Mesenchymal stem cell (in vitro differentiated cells and primary cell): ENCODE data around the gene ASNSD1.

Experiments
- DNase-seq: peaks from one replicate; pipeline ENCODE4 v3.0.0-alpha.2; 2013
- H2AFZ ChIP-seq: one replicate; pipeline ENCODE4 v1.6.1; 2013; ENCODE audit warnings: low read depth, mild to moderate bottlenecking, control low read depth, inconsistent platforms, low read length, moderate library complexity
- H2AK5ac ChIP-seq: 2 replicates; pipeline ENCODE4 v1.6.1; 2013; ENCODE audit warnings: low read length, moderate library complexity, mild to moderate bottlenecking, inconsistent platforms; ENCODE audit not compliant: severe bottlenecking
- H2BK120ac ChIP-seq: one replicate; pipeline ENCODE4 v1.6.1; 2013; ENCODE audit warnings: low read depth, mild to moderate bottlenecking, inconsistent platforms, low read length, moderate library complexity
- H2BK12ac ChIP-seq, 2 experiments: one replicate each; pipeline ENCODE4 v1.6.1; 2013; ENCODE audit warnings: inconsistent platforms in 2 of 2, low read length in 2 of 2, mild to moderate bottlenecking in 2 of 2, moderate library complexity in 2 of 2, control low read depth in 1 of 2
- H2BK15ac ChIP-seq: one replicate; pipeline ENCODE4 v1.6.1; 2013; ENCODE audit warnings: mild to moderate bottlenecking, low read depth, inconsistent platforms; ENCODE audit not compliant: poor library complexity, severe bottlenecking
- H2BK5ac ChIP-seq: 2 replicates; pipeline ENCODE4 v1.6.1; 2013; ENCODE audit warnings: low read depth, mild to moderate bottlenecking, low read length, control low read depth, inconsistent platforms; ENCODE audit not compliant: poor library complexity, severe bottlenecking
- H3K14ac ChIP-seq, 2 experiments: one replicate each; pipeline ENCODE4 v1.6.1; 2013; ENCODE audit warnings: inconsistent platforms in 2 of 2, low read length in 2 of 2, control low read depth in 1 of 2, mild to moderate bottlenecking in 1 of 2, moderate library complexity in 1 of 2
- H3K18ac ChIP-seq, 2 experiments: one replicate each; pipeline ENCODE4 v1.6.1; 2013; ENCODE audit warnings: inconsistent platforms in 2 of 2, low read length in 2 of 2, control low read depth in 1 of 2, low read depth in 1 of 2, mild to moderate bottlenecking in 1 of 2
- H3K23ac ChIP-seq, 2 experiments: one replicate each; pipeline ENCODE4 v1.6.1; 2013; ENCODE audit warnings: inconsistent platforms in 2 of 2, low read length in 2 of 2, mild to moderate bottlenecking in 2 of 2, moderate library complexity in 2 of 2, control low read depth in 1 of 2
- H3K27ac ChIP-seq: 2 replicates; pipeline ENCODE4 v1.5.1; 2013; ENCODE audit warnings: mild to moderate bottlenecking, moderate library complexity, low read length, control low read depth, inconsistent platforms; ENCODE audit not compliant: poor library complexity, severe bottlenecking
- H3K27me3 ChIP-seq, 2 experiments: 2 replicates each; pipeline versions ENCODE4 v1.6.1 to v1.7.0; 2013; ENCODE audit warnings: low read length in 2 of 2, mild to moderate bottlenecking in 2 of 2, moderate library complexity in 2 of 2, control low read depth in 1 of 2, inconsistent platforms in 1 of 2; ENCODE audit not compliant: control insufficient read depth in 1 of 2, insufficient read depth in 1 of 2
- H3K36me3 ChIP-seq, 2 experiments: 2 replicates each; pipeline versions ENCODE4 v1.6.1 to v1.7.0; 2013; ENCODE audit warnings: low read length in 2 of 2, control low read depth in 1 of 2, inconsistent platforms in 1 of 2, low read depth in 1 of 2, mild to moderate bottlenecking in 1 of 2; ENCODE audit not compliant: insufficient read depth in 2 of 2, control insufficient read depth in 1 of 2
- H3K4ac ChIP-seq, 2 experiments: one replicate each; pipeline ENCODE4 v1.6.1; 2013; ENCODE audit warnings: inconsistent platforms in 2 of 2, low read length in 2 of 2, mild to moderate bottlenecking in 2 of 2, moderate library complexity in 2 of 2, control low read depth in 1 of 2, low read depth in 1 of 2
- H3K4me1 ChIP-seq: 2 replicates; pipeline ENCODE4 v1.6.1; 2013; ENCODE audit warnings: low read depth, low read length, control low read depth; ENCODE audit not compliant: control insufficient read depth, insufficient read depth
- H3K4me2 ChIP-seq: 2 replicates; pipeline ENCODE4 v1.6.1; 2013; ENCODE audit warnings: low read length, mild to moderate bottlenecking, inconsistent platforms; ENCODE audit not compliant: poor library complexity, severe bottlenecking
- H3K4me3 ChIP-seq, 2 experiments: 2 replicates each; pipeline versions ENCODE4 v1.5.1 to v1.7.0; 2013; ENCODE audit warnings: low read length in 2 of 2, mild to moderate bottlenecking in 2 of 2, control low read depth in 1 of 2, low read depth in 1 of 2; ENCODE audit not compliant: insufficient read depth in 1 of 2
- H3K79me1 ChIP-seq: replicated peaks from 2 replicates; pipeline ENCODE4 v1.6.1; 2013; ENCODE audit warnings: mild to moderate bottlenecking, control low read depth, low read length, inconsistent platforms; ENCODE audit not compliant: poor library complexity, severe bottlenecking
- H3K9ac ChIP-seq: 2 replicates; pipeline ENCODE4 v1.7.0; 2013; ENCODE audit warnings: mild to moderate bottlenecking, low read length, moderate library complexity
- H3K9me3 ChIP-seq: 2 replicates; pipeline ENCODE4 v1.7.0; 2013; ENCODE audit warnings: mild to moderate bottlenecking, low read length; ENCODE audit not compliant: control insufficient read depth
- H4K8ac ChIP-seq: one replicate; pipeline ENCODE4 v1.6.1; 2013; ENCODE audit warnings: inconsistent platforms, mild to moderate bottlenecking, low read length, moderate library complexity
- H4K91ac ChIP-seq: one replicate; pipeline ENCODE4 v1.6.1; 2013; ENCODE audit warnings: mild to moderate bottlenecking, low read length, inconsistent platforms
- WGBS: methylation state at CpG from one replicate; pipeline ENCODE4 v1.1.7; 2013; ENCODE audit warnings: mixed read lengths; 5-methylcytosine and 5-hydroxymethylcytosine counted together

The ASNSD1 gene

GRCh38 chr2:189639007-189639609 lies 22.2 kb upstream of the ASNSD1 start:
- Histone ChIP-seq H3K14ac (no peak overlapping the region), H2BK15ac (no peak overlapping the region), H3K9me3 (no peaks in the 10 kb centered on the region), H3K27ac (no peak overlapping the region), H2AFZ (no peak overlapping the region), H3K4ac (no peak overlapping the region), H3K4me2 (no peak overlapping the region), H3K4me1 (no peaks in the 10 kb centered on the region), H3K23ac (no peak overlapping the region), H3K4me3 (no peak overlapping the region), H3K36me3 (no peaks in the 10 kb centered on the region), H2BK120ac (no peak overlapping the region), H3K79me1 (no peaks in the 10 kb centered on the region), H2AK5ac (no peak overlapping the region), H4K8ac (no peak overlapping the region), H3K27me3 (no peaks in the 10 kb centered on the region), H2BK5ac (no peak overlapping the region), H2BK12ac (no peak overlapping the region), H4K91ac (no peak overlapping the region), H3K9ac (no peak overlapping the region), H3K18ac (no peak overlapping the region)
- DNase-seq: no peak
- 65% methylated on average over 3 of the region's 3 CpGs for WGBS

DNA sequence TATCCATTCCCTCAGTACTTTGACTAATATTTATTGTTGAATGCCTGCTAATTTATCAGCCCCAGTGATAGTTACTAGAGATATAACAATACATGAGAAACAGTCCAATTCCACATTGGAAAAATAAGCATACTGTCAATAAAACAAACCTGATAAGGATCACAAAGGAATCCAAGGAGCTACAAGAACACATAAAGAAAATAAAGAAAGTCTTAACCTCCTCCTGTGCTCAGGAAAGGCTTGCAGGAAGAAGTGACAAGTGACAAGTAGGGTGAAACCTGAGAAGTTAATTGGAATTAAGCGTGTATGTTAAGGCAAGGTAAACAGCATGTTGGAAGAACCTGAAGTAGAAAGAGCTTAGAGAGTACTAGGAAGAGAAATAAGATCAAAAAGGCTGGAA lies 20.3 kb upstream of the ASNSD1 start:
- WGBS: 37% methylated on average over 1 of the region's 1 CpG
- H3K9ac ChIP-seq: no peak overlapping the region
- no peak overlapping the region for H2BK12ac ChIP-seq
- no peaks in the 10 kb centered on the region for H3K9me3 ChIP-seq
- H4K8ac ChIP-seq: no peak overlapping the region
- no peak overlapping the region for H3K4me2 ChIP-seq
- H2BK120ac ChIP-seq: no peak overlapping the region
- no peak overlapping the region for H3K14ac ChIP-seq
- H3K4me3 ChIP-seq: no peak overlapping the region
- H3K27me3 ChIP-seq: no peaks in the 10 kb centered on the region
- H3K23ac ChIP-seq: no peak overlapping the region
- H2BK5ac ChIP-seq: no peak overlapping the region
- no peak for DNase-seq
- no peak overlapping the region for H2BK15ac ChIP-seq
- no peak overlapping the region for H2AFZ ChIP-seq
- no peak overlapping the region for H3K27ac ChIP-seq
- no peak overlapping the region for H3K18ac ChIP-seq
- no peak overlapping the region for H4K91ac ChIP-seq
- H3K4ac ChIP-seq: no peak overlapping the region
- H3K36me3 ChIP-seq: no peaks in the 10 kb centered on the region
- no peak overlapping the region for H2AK5ac ChIP-seq
- H3K79me1 ChIP-seq: no peaks in the 10 kb centered on the region
- no peaks in the 10 kb centered on the region for H3K4me1 ChIP-seq

GRCh38 chr2:189641590-189641989 lies 19.7 kb upstream of the ASNSD1 start:
- Histone ChIP-seq H2AFZ (no peak overlapping the region), H3K14ac (no peak overlapping the region), H2BK120ac (no peak overlapping the region), H3K4me1 (no peaks in the 10 kb centered on the region), H3K9me3 (no peaks in the 10 kb centered on the region), H3K9ac (no peak overlapping the region), H3K4me3 (no peak overlapping the region), H4K91ac (no peak overlapping the region), H3K36me3 (no peaks in the 10 kb centered on the region), H3K18ac (no peak overlapping the region), H2BK12ac (no peak overlapping the region), H2BK15ac (no peak overlapping the region), H3K27me3 (no peaks in the 10 kb centered on the region), H3K79me1 (no peaks in the 10 kb centered on the region), H3K27ac (no peak overlapping the region), H4K8ac (no peak overlapping the region), H3K4ac (no peak overlapping the region), H3K23ac (no peak overlapping the region), H2AK5ac (no peak overlapping the region), H3K4me2 (no peak overlapping the region), H2BK5ac (no peak overlapping the region)
- DNase-seq: no peak
- WGBS: 83% methylated on average over 2 of the region's 2 CpGs

GRCh38 chr2:189646521-189646920 lies 14.7 kb upstream of the ASNSD1 start:
- Histone ChIP-seq H3K18ac (no peak overlapping the region), H2BK12ac (no peak overlapping the region), H3K9ac (no peak overlapping the region), H3K4me3 (no peak overlapping the region), H2BK15ac (no peak overlapping the region), H3K27ac (no peak overlapping the region), H2AFZ (no peak overlapping the region), H3K36me3 (no peaks in the 10 kb centered on the region), H3K9me3 (no peaks in the 10 kb centered on the region), H4K8ac (no peak overlapping the region), H3K79me1 (no peaks in the 10 kb centered on the region), H4K91ac (no peak overlapping the region), H3K14ac (no peak overlapping the region), H3K4me1 (no peaks in the 10 kb centered on the region), H3K23ac (no peak overlapping the region), H3K4me2 (no peak overlapping the region), H2BK5ac (no peak overlapping the region), H3K4ac (no peak overlapping the region), H2AK5ac (no peak overlapping the region), H2BK120ac (no peak overlapping the region), H3K27me3 (no peaks in the 10 kb centered on the region)
- no peak for DNase-seq
